ENCODE measurements around the gene LRRFIP1.

GRCh38 chr2:237733677-237734300 is 106.4 kb downstream of the LRRFIP1 start:
- TF ChIP-seq CTCF (IDR thresholded peaks at IDR 0.05) (no peak), EP300 (IDR thresholded peaks at IDR 0.05) (no peak), POLR2A (IDR thresholded peaks at IDR 0.05) (no peak)
